SH-SY5Y (cell line): Measurements from ENCODE around the gene BICD2.

ENCODE experiments used
- GATA2 ChIP-seq: IDR thresholded peaks from 2 replicates; pipeline ENCODE4 v1.6.1; 2011; ENCODE audit warnings: mild to moderate bottlenecking, low read depth, low read length
- GATA3 ChIP-seq: IDR thresholded peaks from 2 replicates; pipeline ENCODE4 v1.6.1; 2011; ENCODE audit warnings: low read depth, mild to moderate bottlenecking, low read length, moderate library complexity

- TF ChIP-seq GATA2 (no peak), GATA3 (no peak)
These were observed 39.4 kb downstream of the BICD2 start for GRCh38 chr9:92725266-92725545.
